ENCODE measurements around the gene CLRN3.
A peak's percentile ranks its signal among the peaks of the same experiment; 100 is the strongest.

Gene CLRN3

GRCh38 chr10:127874671-127875448 lies 17.9 kb downstream of the CLRN3 start:
- no peak for DNase-seq (ENCODE audit: low read depth)

GRCh38 chr10:127873901-127874470 lies 18.8 kb downstream of the CLRN3 start:
- DNase-seq (ENCODE audit: low read depth), result no peak

GRCh38 chr10:127872871-127873600 lies 19.7 kb downstream of the CLRN3 start:
- no peak for DNase-seq (ENCODE audit: low read depth)

GRCh38 chr10:127872011-127872761 lies 20.6 kb downstream of the CLRN3 start:
- no peak for DNase-seq (ENCODE audit: low read depth)

GRCh38 chr10:127871631-127872010 lies 21.1 kb downstream of the CLRN3 start:
- DNase-seq (ENCODE audit: low read depth), result no peak

GRCh38 chr10:127869329-127869728 lies 23.4 kb downstream of the CLRN3 start:
- no peak for DNase-seq (ENCODE audit: low read depth)

GRCh38 chr10:127867805-127868204 lies 24.9 kb downstream of the CLRN3 start:
- no peak for DNase-seq (ENCODE audit: low read depth)

GRCh38 chr10:127866276-127867013 lies 26.3 kb downstream of the CLRN3 start:
- no peak for DNase-seq (ENCODE audit: low read depth)

GRCh38 chr10:127863231-127863825 lies 29.4 kb downstream of the CLRN3 start:
- DNase-seq (ENCODE audit: low read depth), result no peak

- no peak for DNase-seq (ENCODE audit: low read depth)
Measured at GRCh38 chr10:127860592-127860991, 32.1 kb downstream of the CLRN3 start.

GRCh38 chr10:127855976-127856375 lies 36.8 kb downstream of the CLRN3 start:
- no peak for DNase-seq (ENCODE audit: low read depth)

- no peak for DNase-seq (ENCODE audit: low read depth)
Measured at GRCh38 chr10:127855591-127855881, 37.2 kb downstream of the CLRN3 start.

- no peak for DNase-seq (ENCODE audit: low read depth)
Measured at GRCh38 chr10:127854769-127855590, 37.8 kb downstream of the CLRN3 start.

GRCh38 chr10:127853868-127854768 lies 38.6 kb downstream of the CLRN3 start:
- DNase-seq (ENCODE audit: low read depth), result peak; percentile 22

GRCh38 chr10:127852456-127852855 lies 40.3 kb downstream of the CLRN3 start:
- no peak for DNase-seq (ENCODE audit: low read depth)

GRCh38 chr10:127851661-127852194 lies 41.0 kb downstream of the CLRN3 start:
- DNase-seq (ENCODE audit: low read depth), result no peak

GRCh38 chr10:127850944-127851343 lies 41.8 kb downstream of the CLRN3 start:
- DNase-seq (ENCODE audit: low read depth), result no peak

GRCh38 chr10:127849921-127850320 lies 42.8 kb downstream of the CLRN3 start:
- no peak for DNase-seq (ENCODE audit: low read depth)

GRCh38 chr10:127849224-127849623 lies 43.5 kb downstream of the CLRN3 start:
- DNase-seq (ENCODE audit: low read depth), result no peak

All from activated T-cell treated with anti-CD3 and anti-CD28 coated beads for 1 hour (primary cell).